ENCODE data around the gene KCNB1.

Gene KCNB1

GRCh38 chr20:49349078-49349477 lies 133.4 kb downstream of the KCNB1 start:
- H3K27ac ChIP-seq: no peak overlapping the region
- TF ChIP-seq CTCF (IDR thresholded peaks at IDR 0.05) (no peak), ZFX (IDR thresholded peaks at IDR 0.05; ENCODE audit: borderline replicate concordance) (no peak)

- H3K27ac ChIP-seq: no peak overlapping the region
- TF ChIP-seq CTCF (IDR thresholded peaks at IDR 0.05): no peak
Observed at GRCh38 chr20:49348563-49348962, 133.9 kb downstream of the KCNB1 start.

GRCh38 chr20:49347156-49347555 lies 135.3 kb downstream of the KCNB1 start:
- no peak for TF ChIP-seq CTCF (IDR thresholded peaks at IDR 0.05)
- TF ChIP-seq ZFX (IDR thresholded peaks at IDR 0.05; ENCODE audit: borderline replicate concordance): no peak
- no peak overlapping the region for H3K27ac ChIP-seq

GRCh38 chr20:49346682-49347081 lies 135.8 kb downstream of the KCNB1 start:
- no peak for TF ChIP-seq CTCF (IDR thresholded peaks at IDR 0.05)
- TF ChIP-seq ZFX (IDR thresholded peaks at IDR 0.05; ENCODE audit: borderline replicate concordance): no peak
- H3K27ac ChIP-seq: no peak overlapping the region

GRCh38 chr20:49345524-49345923 lies 136.9 kb downstream of the KCNB1 start:
- no peak overlapping the region for H3K27ac ChIP-seq
- TF ChIP-seq CTCF (IDR thresholded peaks at IDR 0.05) (no peak), ZFX (IDR thresholded peaks at IDR 0.05; ENCODE audit: borderline replicate concordance) (no peak)

GRCh38 chr20:49344975-49345374 lies 137.5 kb downstream of the KCNB1 start:
- no peak overlapping the region for H3K27ac ChIP-seq
- TF ChIP-seq ZFX (IDR thresholded peaks at IDR 0.05; ENCODE audit: borderline replicate concordance): no peak
- TF ChIP-seq CTCF (IDR thresholded peaks at IDR 0.05): no peak

GRCh38 chr20:49344140-49344539 lies 138.3 kb downstream of the KCNB1 start:
- TF ChIP-seq CTCF (IDR thresholded peaks at IDR 0.05) (no peak), ZFX (IDR thresholded peaks at IDR 0.05; ENCODE audit: borderline replicate concordance) (no peak)
- no peak overlapping the region for H3K27ac ChIP-seq

Data from 22Rv1 (cell line).